Panc1 (cell line): ENCODE measurements around the gene NOS1AP. TPM values are rescaled to one million over a fixed set of nuclear protein-coding genes. Genes with fewer than 3 reads are reported as not detected.

Experiments used
- ATAC-seq: fragments of 200-7000 bp; cut with Tn5 transposase; 2 replicates; pipeline ENCODE4 v1.9.1; 2020; ENCODE audit warnings: mild to moderate bottlenecking, moderate library complexity
- BruUV-seq: library from RNA; stranded (reverse); fragments of 400-500 nt; replicated peaks from 2 replicates; lab custom pipeline; 2021; lab: Mats Ljungman, UMichigan
- CTCF ChIA-PET: fragments of 300-600 bp; sonication (Branson Sonifier 250); formaldehyde crosslinking; loops from one replicate; lab custom pipeline; 2022; ENCODE audit warnings: antibody characterized with exemption; lab: Charles Lee
- POLR2A ChIA-PET: fragments of 300-600 bp; sonication (Branson Sonifier 250); formaldehyde crosslinking; loops from one replicate; lab custom pipeline; 2022; ENCODE audit warnings: antibody characterized with exemption; lab: Charles Lee
- DNase-seq: peaks from one replicate; pipeline ENCODE4 v3.0.0-alpha.2; 2010; ENCODE audit warnings: low read depth, low spot score
- H3K27ac ChIP-seq: 2 replicates; pipeline ENCODE4 v1.5.1; 2011; ENCODE audit warnings: mild to moderate bottlenecking, low read length, inconsistent platforms
- H3K27me3 ChIP-seq: fragments of 200-500 bp; sonication (Bioruptor generic); 2 replicates; pipeline ENCODE4 v1.6.0; 2014; ENCODE audit warnings: low read length, inconsistent platforms; ENCODE audit not compliant: control insufficient read depth, insufficient read depth
- H3K36me3 ChIP-seq: fragments of 200-500 bp; sonication (Bioruptor generic); 2 replicates; pipeline ENCODE4 v1.5.1; 2014; ENCODE audit warnings: inconsistent platforms, mild to moderate bottlenecking, low read length, moderate library complexity; ENCODE audit not compliant: control insufficient read depth, insufficient read depth
- H3K4me1 ChIP-seq: 2 replicates; pipeline ENCODE4 v1.5.1; 2011; ENCODE audit warnings: inconsistent platforms, mild to moderate bottlenecking, low read length, moderate library complexity; ENCODE audit not compliant: control insufficient read depth, insufficient read depth
- H3K4me3 ChIP-seq, 2 experiments: 2 replicates each; pipeline ENCODE4 v1.5.1; 2011 to 2012; ENCODE audit warnings: low read depth in 2 of 2, low read length in 2 of 2, mild to moderate bottlenecking in 2 of 2, inconsistent platforms in 1 of 2, moderate library complexity in 1 of 2
- H3K9me3 ChIP-seq: fragments of 200-500 bp; sonication (Bioruptor generic); 2 replicates; pipeline ENCODE4 v1.5.1; 2014; ENCODE audit warnings: low read depth, mild to moderate bottlenecking, inconsistent platforms, low read length, moderate library complexity; ENCODE audit not compliant: control insufficient read depth, insufficient read depth
- CTCF ChIP-seq: fragments of 450-650 bp; IDR thresholded peaks from 2 replicates; pipeline ENCODE4 v1.5.1; 2017; ENCODE audit warnings: mild to moderate bottlenecking
- POLR2AphosphoS5 ChIP-seq: IDR thresholded peaks from 2 replicates; pipeline ENCODE4 v1.6.1; 2012; ENCODE audit warnings: mild to moderate bottlenecking, low read depth, low read length, moderate library complexity
- REST ChIP-seq, 2 experiments: IDR thresholded peaks; 2 replicates each; pipeline ENCODE4 v1.6.1; 2011 to 2012; ENCODE audit warnings: low read depth in 2 of 2, control low read depth in 1 of 2, low read length in 1 of 2, mild to moderate bottlenecking in 1 of 2, moderate library complexity in 1 of 2; ENCODE audit not compliant: insufficient read depth in 1 of 2
- SIN3A ChIP-seq: IDR thresholded peaks from 2 replicates; pipeline ENCODE4 v1.6.1; 2012; ENCODE audit warnings: low read depth, mild to moderate bottlenecking, low read length, moderate library complexity, borderline replicate concordance; ENCODE audit not compliant: insufficient read depth
- TCF7L2 ChIP-seq: IDR thresholded peaks from 2 replicates; pipeline ENCODE4 v1.6.1; 2011; ENCODE audit warnings: mild to moderate bottlenecking, low read depth, low read length, inconsistent platforms
- in situ Hi-C: cut with HindIII; loops from 2 replicates; pipeline ENCODE4 v1.10.0; 2016; ENCODE audit warnings: low sequenced_read_pairs, low pct_unique_long_range_greater_than_20kb
- intact Hi-C: fragments of 100-400 bp; cut with micrococcal nuclease; formaldehyde crosslinking; loops from one replicate; pipeline ENCODE4 v1.10.0; 2022; ENCODE audit not compliant: unreplicated experiment
- total RNA-seq: library from RNA; stranded (reverse); gene quantifications from one replicate; pipeline ENCODE4 v1.2.1, GENCODE V29; 2021; ENCODE audit not compliant: unreplicated experiment

The NOS1AP gene
- total RNA-seq, 1 experiment from 2014 or later: 27.9 TPM

- Histone ChIP-seq H3K4me3 (no peak overlapping the region), H3K4me1 (peaks cover 98% of the 10 kb centered on the region), H3K27me3 (no peaks in the 10 kb centered on the region), H3K36me3 (no peaks in the 10 kb centered on the region), H3K27ac (peak overlapping the region; percentile 99), H3K9me3 (no peaks in the 10 kb centered on the region)
- no peak for ATAC-seq
- in situ Hi-C loops: no loop called here
- intact Hi-C loops: no loop called here
- no TSS peak for BruUV-seq
- TF ChIP-seq CTCF (no peak), TCF7L2 (no peak), SIN3A (no peak), REST (IDR thresholded peaks at IDR 0.05; ENCODE audit: insufficient read depth in 1 of 2, low read depth in 2 of 2, low read length in 1 of 2) (no peak), POLR2AphosphoS5 (no peak)
- POLR2A ChIA-PET: no interaction called here
- CTCF ChIA-PET: no interaction called here
- no peak for DNase-seq
These were observed 68.6 kb downstream of the NOS1AP start for GRCh38 chr1:162138112-162138511.

- in situ Hi-C loops: no loop called here
- POLR2A ChIA-PET: no interaction called here
These were observed 69.2 kb downstream of the NOS1AP start for GRCh38 chr1:162138599-162139181.

More at GRCh38 chr1:162138599-162139181, 69.2 kb downstream of the NOS1AP start:
- ATAC-seq (no peak), DNase-seq (no peak)
- Histone ChIP-seq H3K27ac (peak overlapping the region; percentile 99), H3K4me3 (no peak overlapping the region), H3K27me3 (no peaks in the 10 kb centered on the region), H3K36me3 (no peaks in the 10 kb centered on the region), H3K9me3 (no peaks in the 10 kb centered on the region), H3K4me1 (peaks cover 98% of the 10 kb centered on the region)
- intact Hi-C loops: no loop called here
- CTCF ChIA-PET: no interaction called here
- TF ChIP-seq POLR2AphosphoS5: no peak
- no peak for TF ChIP-seq CTCF
- TF ChIP-seq SIN3A: no peak
- no peak for TF ChIP-seq TCF7L2
- TF ChIP-seq REST (IDR thresholded peaks at IDR 0.05; ENCODE audit: insufficient read depth in 1 of 2, low read depth in 2 of 2, low read length in 1 of 2): no peak
- BruUV-seq: no TSS peak
